Measurements from ENCODE around the gene PNPLA5.

The PNPLA5 gene

DNA sequence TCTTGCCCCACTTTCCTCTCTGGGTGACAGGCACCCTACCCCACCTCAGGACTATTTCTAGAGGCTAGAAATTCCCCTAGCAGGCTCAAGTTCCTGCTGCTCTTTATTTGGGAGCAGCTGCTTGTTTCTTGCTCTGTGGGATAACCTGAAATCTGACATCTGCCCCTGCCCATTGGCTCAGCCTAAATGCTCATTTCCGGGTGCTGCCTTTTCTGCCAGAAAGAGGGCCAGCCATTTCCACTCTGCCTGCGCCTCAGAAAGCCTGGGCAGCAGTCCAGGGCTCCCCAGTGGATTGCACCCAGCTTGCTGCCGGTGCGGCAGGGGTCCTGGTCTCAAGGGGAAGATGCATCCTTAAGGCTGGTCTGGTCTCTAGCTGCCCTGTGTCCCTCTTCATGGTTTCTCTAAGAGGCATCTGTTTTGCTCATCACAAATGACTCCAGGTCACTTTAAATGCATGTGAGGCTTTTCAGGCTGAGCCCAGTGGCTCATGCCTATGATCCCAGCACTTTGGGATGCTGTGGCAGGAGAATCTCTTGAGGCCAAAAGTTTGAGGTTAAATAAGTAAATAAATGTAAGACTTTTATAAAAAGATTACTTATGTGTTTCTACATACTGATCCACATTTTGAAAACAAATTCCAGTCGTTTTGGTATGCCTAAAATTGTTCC is 10.3 kb upstream of the PNPLA5 start:
- no peak for DNase-seq

DNA sequence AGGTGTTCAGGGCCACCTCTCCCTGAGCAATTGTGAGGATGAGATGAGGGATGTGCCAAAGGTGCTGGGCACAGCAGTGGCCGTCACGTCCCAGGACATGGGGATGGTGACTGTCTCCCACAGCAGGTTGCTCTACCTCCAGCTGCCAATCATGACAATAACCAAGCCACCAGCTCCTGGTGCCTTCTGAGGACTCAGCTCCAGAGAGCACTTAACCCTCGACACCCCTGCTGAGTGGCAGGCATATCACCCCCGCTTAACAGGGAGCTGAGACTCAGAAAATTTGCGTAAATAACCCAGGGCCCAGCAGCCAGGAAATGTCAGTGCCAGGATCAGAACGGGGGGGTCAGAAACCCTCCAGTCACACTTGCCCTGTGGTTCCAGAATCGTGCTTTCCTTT is 8.4 kb upstream of the PNPLA5 start:
- DNase-seq, result no peak

DNA sequence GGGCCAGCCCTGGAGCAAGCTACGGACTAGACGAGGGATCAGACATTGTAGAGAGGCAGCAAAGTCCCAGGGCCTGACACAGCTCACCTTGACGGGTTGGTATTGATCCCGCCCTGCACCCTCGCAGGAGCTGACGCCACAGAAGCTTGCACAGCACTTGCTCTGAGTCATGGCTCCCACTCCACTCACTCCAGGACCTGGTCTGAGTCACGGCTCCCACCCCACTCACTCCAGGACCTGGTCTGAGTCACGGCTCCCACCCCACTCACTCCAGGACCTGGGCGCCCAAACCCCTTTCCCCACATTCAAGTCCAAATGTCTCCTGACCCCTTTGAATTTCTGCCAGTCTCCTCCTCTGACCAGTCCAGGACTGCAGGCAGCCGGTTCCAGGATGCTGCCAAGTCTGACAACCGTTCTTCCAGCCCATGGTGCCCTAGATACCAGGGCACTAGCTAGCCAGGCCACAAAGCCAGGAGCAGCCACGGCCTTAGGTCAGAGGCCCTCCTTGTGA is 6.0 kb upstream of the PNPLA5 start:
- no peak for DNase-seq

DNA sequence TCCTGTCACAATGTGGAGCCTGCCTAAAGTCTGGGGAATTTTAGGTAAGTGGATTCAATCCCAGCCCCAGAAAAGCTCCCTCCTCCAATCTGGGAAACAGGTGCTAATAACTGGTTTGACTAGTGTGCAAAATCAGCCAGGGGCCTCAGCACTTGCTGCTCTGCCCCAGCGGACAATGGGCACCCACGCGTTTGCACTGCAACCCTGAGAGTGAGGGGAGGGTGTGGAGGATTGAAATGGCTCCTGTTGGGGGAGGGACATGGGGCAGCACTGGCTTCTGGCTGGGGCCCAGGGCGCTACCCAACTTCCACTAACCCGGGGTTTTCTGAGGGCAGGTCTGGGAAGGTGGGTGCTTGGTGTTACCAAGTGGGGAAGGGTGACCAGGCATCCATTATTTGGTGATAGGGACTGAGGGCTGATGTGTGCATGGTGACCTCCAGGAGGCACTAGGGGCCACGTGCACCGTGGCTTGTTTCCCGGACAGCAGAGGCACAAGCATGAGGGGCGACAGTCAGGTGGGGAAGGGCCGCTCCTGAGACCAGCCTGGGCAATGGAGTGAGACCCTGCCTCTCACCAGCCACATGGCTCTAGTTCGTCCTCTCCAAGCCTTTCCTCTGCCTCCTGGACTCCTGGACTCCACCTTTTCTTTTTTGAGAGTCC is 4.3 kb upstream of the PNPLA5 start:
- no peak for DNase-seq

DNA sequence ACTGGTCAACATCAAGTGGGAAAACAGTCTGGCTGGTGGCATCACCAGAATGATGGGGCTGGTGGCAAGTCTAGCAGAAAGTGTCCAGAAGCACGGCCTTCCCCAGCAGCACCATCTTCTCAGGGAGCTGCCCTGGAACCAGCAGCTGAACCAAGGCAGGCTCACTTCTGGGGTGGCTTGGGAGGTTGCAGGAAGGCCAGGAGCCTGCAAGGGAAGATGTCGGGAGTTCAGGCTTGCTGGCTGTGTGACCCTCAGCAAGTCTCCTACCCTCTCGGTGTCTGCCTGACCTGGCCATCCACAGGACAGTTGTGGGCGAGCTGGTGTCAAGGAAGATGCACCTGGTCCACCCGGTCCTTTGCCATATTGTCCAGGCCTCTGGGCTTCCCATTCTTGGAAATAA is 2.3 kb upstream of the PNPLA5 start:
- DNase-seq, result no peak

DNA sequence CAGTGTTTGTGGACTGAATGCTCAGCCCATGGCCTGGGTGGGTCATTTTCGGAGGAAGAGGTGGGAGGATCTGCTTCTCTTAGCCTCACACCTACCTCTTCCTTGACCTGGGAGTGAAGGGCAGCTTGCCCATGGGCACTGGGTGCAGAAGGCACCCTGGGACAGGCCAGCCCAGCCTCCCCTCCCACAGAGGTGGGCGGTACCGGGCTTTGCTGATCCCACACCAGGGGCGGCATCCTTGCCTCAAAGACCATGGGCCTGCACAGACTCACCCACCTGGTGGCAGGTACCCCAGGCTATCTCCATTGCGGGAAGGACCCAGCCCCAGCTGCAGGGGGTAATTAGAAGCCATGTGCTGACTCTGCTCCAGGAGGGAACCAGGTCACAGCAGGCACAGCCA is 1.5 kb upstream of the PNPLA5 start:
- DNase-seq, result no peak

DNA sequence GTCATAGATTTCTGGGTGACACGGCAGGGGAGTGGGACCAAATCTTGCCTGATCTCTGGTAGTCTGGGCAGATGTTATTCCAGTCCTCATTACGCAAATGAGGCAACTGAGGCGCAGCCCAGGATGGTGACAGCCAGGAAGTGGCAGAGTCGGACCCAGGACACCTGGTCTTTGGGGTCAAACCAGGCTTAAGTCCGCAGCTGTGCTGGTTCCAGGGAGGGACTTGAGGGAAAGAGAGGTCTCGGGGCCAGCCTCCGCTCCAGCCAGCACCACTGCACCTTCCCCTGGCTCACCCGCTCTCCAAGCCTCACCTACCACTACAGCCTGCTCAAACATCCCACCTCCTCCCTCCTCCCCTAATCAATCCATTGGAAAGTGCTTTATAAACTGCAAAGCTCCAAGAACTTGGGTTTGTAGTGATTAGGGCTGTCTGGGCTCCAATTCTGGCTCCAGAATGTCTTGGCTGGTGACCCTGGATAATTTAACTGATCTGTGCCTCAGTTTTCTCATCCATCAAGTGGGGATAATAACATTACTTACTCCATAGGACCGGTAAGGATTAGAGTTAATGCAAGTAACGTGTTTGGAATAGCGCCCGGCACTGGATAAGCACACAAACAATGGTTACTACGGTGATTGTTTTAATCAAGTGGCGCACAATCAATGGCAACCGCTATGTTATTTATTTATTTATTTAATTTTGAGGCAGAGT is 526 bp upstream of the PNPLA5 start:
- no peak for DNase-seq

DNA sequence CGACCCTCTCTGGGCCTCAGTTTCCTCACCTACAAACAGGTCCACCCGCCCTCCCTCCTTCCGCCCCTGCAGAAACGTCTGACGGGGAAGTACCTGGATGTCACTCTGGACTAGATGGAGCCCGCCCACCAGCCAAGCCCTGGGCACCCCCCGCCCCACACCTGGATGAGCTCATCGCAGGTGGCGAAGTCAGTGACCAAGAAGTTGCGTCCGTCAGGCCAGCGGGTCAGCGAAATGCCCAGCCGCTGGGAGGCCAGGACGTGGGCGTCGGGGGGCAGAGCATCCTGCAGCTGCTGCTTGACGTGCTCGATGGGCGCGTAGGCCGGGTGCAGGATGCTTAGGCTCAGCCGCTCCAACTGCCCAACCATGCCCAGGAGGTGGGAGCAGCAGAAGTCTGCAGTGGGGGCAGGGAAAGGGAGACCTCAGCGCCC is 897 bp downstream of the PNPLA5 start:
- no peak for DNase-seq

DNA sequence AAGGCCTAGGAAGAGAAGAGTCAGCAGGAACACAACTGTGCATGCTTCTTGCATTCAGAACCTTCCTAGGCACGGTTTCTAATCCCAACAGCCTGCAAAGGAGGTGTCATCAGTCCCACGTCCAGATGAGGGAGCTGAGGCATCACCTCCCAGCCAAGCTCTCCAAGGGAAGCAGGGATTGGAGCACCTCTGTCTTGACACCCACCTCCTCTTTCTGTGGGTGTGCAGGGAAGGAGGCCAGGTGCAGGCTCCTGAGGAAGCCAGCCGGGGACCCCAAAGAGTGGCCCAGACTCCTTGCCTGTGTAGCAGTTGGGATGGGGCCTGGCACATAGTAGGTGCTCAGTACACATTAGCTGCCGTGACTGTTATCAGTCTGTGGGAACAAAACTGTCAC is 2.0 kb downstream of the PNPLA5 start:
- no peak for DNase-seq

DNA sequence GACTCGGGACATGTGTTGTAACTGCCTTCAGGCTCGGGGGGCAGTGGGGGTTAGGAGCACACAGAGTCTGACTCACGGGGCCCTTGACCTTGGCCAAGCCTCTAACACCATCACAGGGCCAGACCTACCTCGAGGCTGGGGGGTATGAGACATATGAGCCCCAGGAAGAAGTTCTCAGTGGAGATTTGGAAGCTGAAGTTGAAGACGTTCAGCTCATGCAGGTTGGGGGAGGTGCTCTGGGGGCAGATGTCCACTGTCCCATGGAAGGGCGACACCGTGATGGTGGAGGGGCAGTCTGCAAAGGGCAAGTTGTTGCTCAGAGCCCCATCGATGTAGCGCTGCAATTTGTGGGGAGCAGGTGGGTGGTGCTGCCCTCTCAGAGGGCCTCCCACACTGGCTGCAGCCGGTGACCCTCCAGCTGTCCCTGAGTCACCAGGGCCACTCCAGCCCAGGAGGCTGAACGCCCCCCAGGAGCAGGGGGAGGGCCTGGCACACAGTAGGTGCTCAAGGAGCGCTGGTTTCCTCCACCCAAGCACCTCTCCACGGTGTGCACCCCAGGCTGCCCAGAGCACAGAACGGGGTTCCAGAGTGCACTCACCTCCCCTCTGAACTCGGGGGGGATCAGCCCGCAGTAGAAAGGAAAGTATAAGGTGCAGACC is 2.5 kb downstream of the PNPLA5 start:
- no peak for DNase-seq

DNA sequence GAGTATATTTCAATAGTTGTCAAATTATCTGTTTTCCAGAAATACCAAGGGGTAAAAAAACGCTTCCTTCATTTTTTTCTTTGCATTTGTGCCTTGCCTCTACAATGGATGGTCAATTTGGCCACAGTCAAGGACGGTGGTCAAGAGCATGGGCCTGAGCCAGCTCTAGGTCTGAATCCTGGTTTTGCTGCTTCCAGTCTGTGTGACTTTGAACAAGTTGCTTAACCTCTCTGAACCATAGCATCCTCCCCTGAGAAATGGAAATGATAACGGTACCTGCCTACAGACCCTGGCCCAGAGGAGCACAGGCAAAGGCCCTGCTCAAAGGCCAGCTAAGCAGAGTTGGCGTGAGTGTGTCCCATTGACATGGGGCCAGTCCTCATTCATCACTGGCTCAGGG is 3.1 kb downstream of the PNPLA5 start:
- DNase-seq, result no peak

DNA sequence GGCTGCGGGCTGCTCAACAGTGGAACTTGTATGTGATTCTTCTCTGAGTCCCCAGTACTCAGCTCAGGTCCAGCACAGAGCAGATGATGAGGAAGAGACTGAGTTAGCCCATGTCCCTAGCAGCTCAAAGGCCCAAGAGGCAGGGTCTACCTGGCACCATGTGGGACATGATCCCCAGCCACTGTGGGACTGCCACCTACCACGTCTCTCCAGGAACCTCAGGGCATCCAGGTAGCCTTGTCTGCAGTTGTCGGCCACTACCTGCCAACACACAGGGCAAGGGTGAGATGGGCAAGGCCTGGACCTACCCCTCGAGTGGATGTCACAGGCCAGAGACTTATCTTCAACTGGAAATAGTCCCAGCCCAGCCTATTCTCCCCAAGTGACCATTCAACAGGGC is 4.4 kb downstream of the PNPLA5 start:
- no peak for DNase-seq

DNA sequence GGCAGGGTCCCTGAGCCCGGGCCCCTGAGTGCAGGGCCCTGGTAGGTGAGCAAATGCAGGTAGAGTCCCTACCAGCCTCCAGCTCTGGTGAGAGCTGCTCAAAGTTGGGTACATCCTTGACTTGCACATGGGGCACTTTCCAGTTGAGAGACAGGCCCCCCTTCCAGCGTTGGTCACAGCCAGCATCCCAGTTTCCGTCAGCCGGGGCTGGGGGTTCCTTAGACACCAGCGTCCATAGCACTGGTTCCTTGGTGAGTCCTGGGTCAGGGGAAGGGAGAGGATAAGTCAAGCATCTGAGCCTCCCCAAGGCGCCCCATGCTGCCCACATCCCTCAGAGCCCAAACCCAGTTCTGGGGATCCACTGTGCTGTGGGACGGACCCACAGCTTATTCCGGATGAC is 5.6 kb downstream of the PNPLA5 start:
- no peak for DNase-seq

DNA sequence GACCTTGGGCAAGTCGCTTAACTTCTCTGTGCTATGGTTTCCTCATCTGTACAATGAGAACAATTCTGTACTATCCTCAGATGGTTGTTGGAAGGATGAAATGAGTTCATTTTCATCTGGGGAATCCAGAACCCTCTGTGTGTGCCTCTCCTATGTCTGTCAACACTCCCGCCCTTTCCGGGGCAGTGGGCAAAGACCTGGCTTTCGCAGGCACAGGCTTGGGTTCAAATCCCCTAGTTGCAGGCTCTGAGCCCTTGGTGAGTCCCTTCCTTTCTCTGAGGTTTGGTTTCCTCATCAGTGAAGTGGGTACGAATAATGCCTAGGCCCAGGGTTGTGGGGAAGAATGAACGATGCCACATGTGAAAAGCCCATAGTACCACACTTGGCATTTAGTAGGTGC is 6.0 kb downstream of the PNPLA5 start:
- no peak for DNase-seq

DNA sequence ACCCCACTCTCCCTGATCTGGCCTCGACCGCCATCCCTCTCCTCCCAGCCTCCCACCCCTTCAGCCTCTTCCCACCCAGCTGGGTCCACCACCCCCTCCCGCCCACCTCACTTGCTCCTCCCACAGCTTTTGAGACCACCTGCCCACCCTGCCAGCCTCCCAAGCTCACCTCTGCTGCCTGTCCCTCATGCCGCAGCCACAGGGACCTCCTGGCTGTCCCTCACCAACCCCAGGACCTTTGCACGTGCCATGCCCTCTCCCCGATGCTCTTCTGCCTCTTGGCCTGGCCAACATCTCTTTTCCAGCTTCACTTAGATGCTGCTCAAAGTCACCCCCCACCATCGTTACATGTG is 6.5 kb downstream of the PNPLA5 start:
- DNase-seq, result no peak

DNA sequence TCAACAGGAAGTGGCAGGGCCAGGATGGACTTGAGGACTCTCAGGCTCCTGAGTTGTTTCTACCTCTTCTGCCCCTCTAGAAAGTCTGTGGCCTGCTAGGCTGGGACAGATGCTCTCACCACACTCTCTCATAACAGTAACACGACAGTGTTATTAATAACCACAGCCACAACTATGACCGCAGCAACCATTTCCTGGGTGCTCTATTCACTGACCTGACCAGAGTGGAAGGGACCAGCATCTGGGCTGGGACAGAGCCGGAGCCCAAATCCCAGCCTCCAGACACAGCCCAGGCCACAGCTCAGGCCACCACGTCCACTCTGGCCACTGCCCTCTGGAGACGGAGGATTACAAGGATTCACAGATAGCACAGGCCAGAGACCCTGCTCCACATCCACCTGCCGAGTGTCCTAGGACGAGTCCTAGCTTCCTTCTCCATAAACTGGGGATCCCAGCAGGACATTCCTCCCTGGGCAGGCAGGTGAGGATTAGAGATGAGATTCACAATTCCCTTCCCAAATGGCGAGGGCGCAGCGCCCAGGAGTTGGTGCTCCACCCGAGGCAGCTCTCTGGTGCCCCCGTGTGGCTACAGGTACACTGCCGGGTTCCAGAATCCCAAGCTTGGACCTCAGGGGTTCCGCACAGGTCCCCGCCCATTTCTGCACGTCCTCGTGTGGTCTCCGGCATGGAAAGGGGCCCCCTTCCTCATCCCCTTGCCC is 7.1 kb downstream of the PNPLA5 start:
- peak; percentile 11 for DNase-seq

DNA sequence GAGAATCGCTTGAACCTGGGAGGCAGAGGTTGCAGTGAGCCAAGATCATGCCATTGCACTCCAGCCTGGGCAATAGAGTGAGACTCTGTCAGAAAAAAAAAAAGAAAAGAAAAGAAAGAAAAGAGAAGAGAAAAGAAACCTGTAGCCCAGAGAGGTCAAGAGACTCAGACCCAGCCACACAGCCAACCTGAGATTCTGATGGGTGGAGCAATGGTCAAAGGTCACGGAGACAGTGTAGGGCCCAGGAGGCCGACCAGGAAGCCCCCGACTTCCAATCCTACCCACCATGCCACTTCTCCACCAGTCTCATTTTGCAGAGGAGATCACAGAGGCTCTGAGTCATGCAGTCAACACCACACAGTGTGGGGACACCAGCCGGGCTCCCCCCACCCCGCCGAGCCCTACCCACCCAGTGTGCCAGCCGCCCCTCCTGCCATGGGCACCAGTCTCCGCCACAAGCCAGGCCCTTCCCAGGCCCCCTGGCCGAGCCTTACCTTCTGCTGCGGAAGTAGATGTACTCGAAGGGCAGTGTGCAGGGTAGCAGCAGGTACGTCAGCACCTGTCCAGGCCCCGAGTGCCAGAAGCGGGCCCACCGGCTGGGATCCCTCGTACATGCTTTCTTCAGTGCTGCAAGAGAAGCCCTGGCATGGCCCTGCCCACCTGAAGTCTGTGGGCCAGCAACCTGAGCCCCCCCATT is 7.9 kb downstream of the PNPLA5 start:
- DNase-seq, result no peak

DNA sequence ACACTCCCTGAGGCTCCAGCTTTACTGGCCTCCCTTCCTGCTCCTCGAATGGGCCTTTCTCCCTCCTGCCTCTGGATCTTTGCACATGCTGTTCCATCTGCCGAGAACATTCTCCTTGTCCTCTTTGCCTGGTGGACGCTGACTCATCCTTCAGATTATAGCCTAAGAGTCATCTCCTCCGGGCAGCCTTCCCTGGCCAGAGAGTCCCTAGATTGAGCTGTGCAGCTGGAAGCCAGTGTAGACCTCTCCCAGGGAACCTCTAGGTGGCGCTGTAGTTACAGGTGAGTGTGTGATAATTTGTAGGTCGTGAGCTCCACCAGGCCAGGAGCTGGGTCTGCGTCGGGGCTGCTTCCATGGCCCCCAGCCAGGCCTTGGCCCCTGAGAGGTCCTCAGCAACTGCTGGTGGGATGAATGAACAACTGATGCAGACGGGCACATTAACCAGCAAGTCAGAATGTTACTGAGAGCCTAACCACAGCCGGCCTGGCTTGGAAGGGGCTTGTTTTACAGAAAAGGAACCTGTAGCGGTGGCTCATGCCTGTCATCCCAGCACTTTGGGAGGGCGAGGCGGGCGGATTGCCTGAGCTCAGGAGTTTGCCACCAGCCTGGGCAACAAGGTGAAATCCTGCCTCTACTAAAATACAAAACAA is 8.7 kb downstream of the PNPLA5 start:
- DNase-seq, result peak; percentile 20

DNA sequence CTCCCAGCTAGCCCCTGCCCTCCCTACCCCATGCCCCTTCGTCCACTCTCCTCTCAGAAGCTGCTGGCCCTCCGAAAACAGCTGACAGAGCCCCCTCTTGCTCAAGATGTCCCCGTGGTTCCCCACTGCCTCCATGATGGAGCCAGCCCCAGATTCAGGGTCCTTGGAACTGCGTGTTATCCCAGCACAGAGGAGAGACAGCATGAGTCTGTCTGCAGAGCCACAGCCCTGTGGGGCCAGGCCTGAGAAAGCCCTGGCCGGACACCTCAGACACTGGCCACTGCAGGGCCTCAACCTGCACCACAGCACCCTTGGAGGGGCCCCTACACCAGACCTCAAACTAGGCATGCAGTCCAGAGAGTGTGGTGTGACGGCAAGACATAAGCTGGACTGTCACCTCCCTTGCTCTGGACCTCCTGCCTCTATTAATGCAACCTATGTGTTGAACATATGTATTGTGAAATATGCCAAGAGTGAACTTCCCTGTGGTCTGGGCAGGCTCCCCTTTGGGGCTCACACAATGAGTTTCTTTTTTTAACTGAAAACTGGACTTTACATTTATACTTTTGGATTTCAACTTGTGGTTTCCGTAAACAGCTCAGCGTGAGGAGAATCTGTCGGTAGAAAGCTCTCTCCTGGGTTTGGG is 9.6 kb downstream of the PNPLA5 start:
- no peak for DNase-seq

DNA sequence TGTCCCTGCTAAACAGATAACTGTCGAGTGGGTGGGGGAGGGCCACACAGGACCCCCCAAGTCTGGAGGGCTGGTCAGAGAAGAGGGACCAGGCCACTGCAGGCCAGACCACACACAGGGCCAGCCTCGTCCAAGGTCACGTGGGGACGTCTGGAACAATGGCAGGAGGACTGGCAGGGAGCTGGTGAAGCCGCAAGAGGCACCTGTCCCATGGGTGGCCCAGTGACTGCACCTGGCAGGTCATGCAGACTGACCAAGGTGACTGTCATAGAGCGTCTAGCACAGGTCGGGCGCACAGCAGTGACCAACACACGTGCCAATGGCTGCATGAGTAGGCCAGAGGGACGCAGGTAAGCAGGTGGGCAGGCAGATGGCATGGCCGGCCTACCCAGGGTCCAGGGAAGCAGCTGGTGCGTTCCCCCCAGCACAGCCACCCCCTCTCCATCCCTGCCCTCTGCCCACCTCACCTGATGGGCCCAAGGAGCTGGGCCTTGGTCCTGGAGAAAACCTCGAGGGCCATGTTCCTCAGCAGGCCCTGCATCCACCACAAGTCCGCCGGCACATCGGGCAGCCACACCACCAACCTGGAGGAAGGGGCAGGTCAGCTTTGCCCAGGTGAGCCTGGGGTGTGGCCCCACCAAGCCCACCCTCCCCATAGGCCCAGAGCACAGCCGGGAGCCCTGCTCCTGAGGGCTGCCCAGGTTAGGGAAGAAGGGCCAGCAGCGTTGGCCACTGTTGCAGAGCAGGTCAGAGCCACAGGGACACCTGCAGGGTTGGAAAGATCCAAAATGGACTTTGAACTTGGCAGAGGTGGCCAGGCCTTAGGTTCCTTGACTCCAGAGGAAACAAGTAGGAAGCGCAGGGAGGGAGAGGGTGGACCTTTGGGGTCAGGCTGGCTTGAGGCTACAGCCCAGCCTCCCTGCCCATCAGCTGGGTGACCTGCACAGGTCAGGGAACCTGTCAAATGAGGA is 10.4 kb downstream of the PNPLA5 start:
- DNase-seq, result no peak
